GM23338 (cell line): ENCODE measurements around the gene HES4.

Source experiments
- CREB1 ChIP-seq: fragments of 250-450 bp; sonication (Bioruptor Pico); IDR thresholded peaks from 2 replicates; pipeline ENCODE4 v1.5.0; 2020; ENCODE audit warnings: low read depth, mild to moderate bottlenecking, moderate library complexity
- EZH2 ChIP-seq: fragments of 200-600 bp; sonication (generic); IDR thresholded peaks from one replicate; pipeline ENCODE4 v1.8.0; 2017; ENCODE audit warnings: antibody characterized with exemption, mild to moderate bottlenecking, low read depth; ENCODE audit not compliant: unreplicated experiment
- EZH2phosphoT487 ChIP-seq: fragments of 200-600 bp; sonication (generic); IDR thresholded peaks from one replicate; pipeline ENCODE4 v1.8.1; 2018; ENCODE audit warnings: antibody characterized with exemption; ENCODE audit not compliant: unreplicated experiment
- NANOG ChIP-seq: IDR thresholded peaks from 2 replicates; pipeline ENCODE4 v1.6.1; 2016; ENCODE audit warnings: antibody characterized with exemption, borderline replicate concordance
- POLR2AphosphoS5 ChIP-seq: IDR thresholded peaks from 2 replicates; pipeline ENCODE4 v1.6.1; 2016; ENCODE audit warnings: antibody characterized with exemption, low read depth
- STAT1 ChIP-seq: IDR thresholded peaks from one replicate; pipeline ENCODE4 v1.6.1; 2016; ENCODE audit warnings: antibody characterized with exemption; ENCODE audit not compliant: unreplicated experiment
- TF ChIP-seq, protein P1 (sequence below), 2 experiments: fragments of 200-600 bp in 1 of 2; sonication (generic) in 1 of 2; conservative IDR thresholded peaks; 2 replicates each; pipeline versions ENCODE4 v1.5.1 to v1.6.1; 2016 to 2017; ENCODE audit warnings: antibody characterized with exemption in 2 of 2, low read depth in 2 of 2, mild to moderate bottlenecking in 2 of 2, moderate library complexity in 1 of 2
- TF ChIP-seq, protein P2 (sequence below): IDR thresholded peaks from one replicate; pipeline ENCODE4 v1.6.1; 2018; ENCODE audit warnings: antibody characterized with exemption; ENCODE audit not compliant: unreplicated experiment

DNA sequence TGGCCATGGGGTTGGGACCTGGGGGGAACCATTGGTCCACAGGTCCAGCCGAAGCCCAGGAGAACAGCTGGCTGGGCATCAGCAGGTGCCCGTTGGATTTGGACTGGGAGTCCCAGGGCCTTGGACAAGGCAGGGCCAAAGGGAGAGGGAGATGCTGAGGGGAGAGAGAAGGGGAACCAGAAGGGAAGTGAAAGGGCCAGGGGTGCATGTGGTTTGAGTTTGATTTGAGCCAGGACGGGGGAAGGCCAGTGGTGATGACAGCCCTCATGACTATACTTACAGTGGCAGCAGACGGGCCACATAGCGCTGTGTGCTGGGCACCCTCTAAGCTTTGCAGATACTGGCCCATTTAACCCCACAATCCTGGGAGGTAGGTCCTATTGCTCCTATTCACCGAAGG is 38.8 kb upstream of the HES4 start:
- TF ChIP-seq, protein P1, sequence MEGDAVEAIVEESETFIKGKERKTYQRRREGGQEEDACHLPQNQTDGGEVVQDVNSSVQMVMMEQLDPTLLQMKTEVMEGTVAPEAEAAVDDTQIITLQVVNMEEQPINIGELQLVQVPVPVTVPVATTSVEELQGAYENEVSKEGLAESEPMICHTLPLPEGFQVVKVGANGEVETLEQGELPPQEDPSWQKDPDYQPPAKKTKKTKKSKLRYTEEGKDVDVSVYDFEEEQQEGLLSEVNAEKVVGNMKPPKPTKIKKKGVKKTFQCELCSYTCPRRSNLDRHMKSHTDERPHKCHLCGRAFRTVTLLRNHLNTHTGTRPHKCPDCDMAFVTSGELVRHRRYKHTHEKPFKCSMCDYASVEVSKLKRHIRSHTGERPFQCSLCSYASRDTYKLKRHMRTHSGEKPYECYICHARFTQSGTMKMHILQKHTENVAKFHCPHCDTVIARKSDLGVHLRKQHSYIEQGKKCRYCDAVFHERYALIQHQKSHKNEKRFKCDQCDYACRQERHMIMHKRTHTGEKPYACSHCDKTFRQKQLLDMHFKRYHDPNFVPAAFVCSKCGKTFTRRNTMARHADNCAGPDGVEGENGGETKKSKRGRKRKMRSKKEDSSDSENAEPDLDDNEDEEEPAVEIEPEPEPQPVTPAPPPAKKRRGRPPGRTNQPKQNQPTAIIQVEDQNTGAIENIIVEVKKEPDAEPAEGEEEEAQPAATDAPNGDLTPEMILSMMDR (conservative IDR thresholded peaks at IDR 0.05; ENCODE audit: low read depth in 2 of 2), result no peak
- TF ChIP-seq EZH2phosphoT487 (no peak), EZH2 (no peak), POLR2AphosphoS5 (no peak), NANOG (no peak), STAT1 (no peak), CREB1 (CRISPR knock-in tag) (no peak)
- TF ChIP-seq, protein P2, sequence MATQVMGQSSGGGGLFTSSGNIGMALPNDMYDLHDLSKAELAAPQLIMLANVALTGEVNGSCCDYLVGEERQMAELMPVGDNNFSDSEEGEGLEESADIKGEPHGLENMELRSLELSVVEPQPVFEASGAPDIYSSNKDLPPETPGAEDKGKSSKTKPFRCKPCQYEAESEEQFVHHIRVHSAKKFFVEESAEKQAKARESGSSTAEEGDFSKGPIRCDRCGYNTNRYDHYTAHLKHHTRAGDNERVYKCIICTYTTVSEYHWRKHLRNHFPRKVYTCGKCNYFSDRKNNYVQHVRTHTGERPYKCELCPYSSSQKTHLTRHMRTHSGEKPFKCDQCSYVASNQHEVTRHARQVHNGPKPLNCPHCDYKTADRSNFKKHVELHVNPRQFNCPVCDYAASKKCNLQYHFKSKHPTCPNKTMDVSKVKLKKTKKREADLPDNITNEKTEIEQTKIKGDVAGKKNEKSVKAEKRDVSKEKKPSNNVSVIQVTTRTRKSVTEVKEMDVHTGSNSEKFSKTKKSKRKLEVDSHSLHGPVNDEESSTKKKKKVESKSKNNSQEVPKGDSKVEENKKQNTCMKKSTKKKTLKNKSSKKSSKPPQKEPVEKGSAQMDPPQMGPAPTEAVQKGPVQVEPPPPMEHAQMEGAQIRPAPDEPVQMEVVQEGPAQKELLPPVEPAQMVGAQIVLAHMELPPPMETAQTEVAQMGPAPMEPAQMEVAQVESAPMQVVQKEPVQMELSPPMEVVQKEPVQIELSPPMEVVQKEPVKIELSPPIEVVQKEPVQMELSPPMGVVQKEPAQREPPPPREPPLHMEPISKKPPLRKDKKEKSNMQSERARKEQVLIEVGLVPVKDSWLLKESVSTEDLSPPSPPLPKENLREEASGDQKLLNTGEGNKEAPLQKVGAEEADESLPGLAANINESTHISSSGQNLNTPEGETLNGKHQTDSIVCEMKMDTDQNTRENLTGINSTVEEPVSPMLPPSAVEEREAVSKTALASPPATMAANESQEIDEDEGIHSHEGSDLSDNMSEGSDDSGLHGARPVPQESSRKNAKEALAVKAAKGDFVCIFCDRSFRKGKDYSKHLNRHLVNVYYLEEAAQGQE, result no peak
